ENCODE data around the gene SH3RF3. TPM values are rescaled to one million over a fixed set of nuclear protein-coding genes. Genes with fewer than 3 reads are reported as not detected.
"Not testable (repeated sequence)": the region's sequence is repeated elsewhere in the genome, so short reads cannot be mapped to it uniquely, and the experiment has no call there.

SH3RF3 gene
- total and polyA plus RNA-seq, 9 of the 15 experiments (the other 6 are each of a cell fraction or from before 2014, with no cell fraction given) = 0.02 TPM; not detected in 8

GRCh38 chr2:109162367-109162766 lies 33.4 kb downstream of the SH3RF3 start:
- H3K27me3 ChIP-seq (ENCODE audit: control insufficient read depth in 2 of 2, insufficient read depth in 2 of 2, low read length in 2 of 2) = peaks cover 4 to 25% of the 10 kb centered on the region in 2 experiments; a peak in 4 of 5 replicates
- H3K4me3 ChIP-seq; H4K20me1 ChIP-seq (replicated peaks; ENCODE audit: control insufficient read depth, insufficient read depth, low read length); H3K4me2 ChIP-seq (ENCODE audit: insufficient read depth, low read length); H3K9me1 ChIP-seq (ENCODE audit: control insufficient read depth, insufficient read depth, low read length); H2AFZ ChIP-seq (ENCODE audit: low read depth, low read length); intact Hi-C loops (cut with micrococcal nuclease); BruUV-seq (replicated peaks); H3K27ac ChIP-seq (ENCODE audit: extremely low read depth, low read depth, low read length); H3K9ac ChIP-seq (ENCODE audit: insufficient read depth in 1 of 2, low read depth in 2 of 2, low read length in 2 of 2); in situ Hi-C loops (cut with MboI); H3K4me1 ChIP-seq (replicated peaks in 1 of 2; ENCODE audit: control insufficient read depth in 2 of 2, insufficient read depth in 2 of 2, low read length in 2 of 2); H3K36me3 ChIP-seq (ENCODE audit: control insufficient read depth, insufficient read depth, low read length); ATAC-seq; DNase-seq (ENCODE audit: extremely low read depth in 1 of 4, low spot score in 3 of 4); H3K9me3 ChIP-seq (replicated peaks; ENCODE audit: control insufficient read depth, insufficient read depth, low read depth, low read length); H3K79me2 ChIP-seq (ENCODE audit: control insufficient read depth, insufficient read depth, low read length); CTCF ChIA-PET (ENCODE audit: low intra/inter-chr PET ratio); FAIRE-seq: not testable (repeated sequence)
- 0% methylated on average over 2 of the region's 2 CpGs for WGBS (ENCODE audit: insufficient coverage, low coverage, missing lambda C conversion rate)
- peak; percentile 14 for TF ChIP-seq ZNF146 (CRISPR knock-in tag; IDR thresholded peaks at IDR 0.05; ENCODE audit: unreplicated experiment)
- POLR2A ChIA-PET = interaction anchor here (0.6 kb wide), 1 partner anchor 16 kb away, joined by 4 read pairs; no protein-coding TSS in a partner anchor

DNA sequence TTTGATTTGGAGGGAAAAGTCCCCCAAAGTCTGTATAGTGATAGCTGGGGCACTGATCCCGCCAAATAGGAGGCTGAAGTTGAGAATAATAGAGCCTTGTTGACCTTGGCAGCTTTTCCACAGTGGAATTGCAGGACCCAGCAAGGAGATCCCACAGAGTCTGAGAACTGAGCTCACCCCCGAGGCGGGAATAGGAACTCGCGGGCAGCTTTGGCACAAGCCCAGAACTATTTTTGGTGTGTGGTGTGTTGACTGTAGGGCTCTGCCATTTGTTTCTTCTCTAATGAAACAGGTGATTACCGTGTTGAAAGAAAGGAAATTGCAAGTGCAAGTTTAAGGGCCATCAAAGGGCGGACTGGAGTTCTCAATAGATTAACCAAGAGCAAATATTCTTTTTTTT lies 34.0 kb downstream of the SH3RF3 start:
- ATAC-seq (no peak), FAIRE-seq (no peak), DNase-seq (ENCODE audit: extremely low read depth in 1 of 4, low spot score in 3 of 4) (no peak)
- H3K79me2 ChIP-seq (ENCODE audit: control insufficient read depth, insufficient read depth, low read length) = no peaks in the 10 kb centered on the region
- intact Hi-C loops (cut with micrococcal nuclease) = no loop called here
- peaks cover 2 to 21% of the 10 kb centered on the region in 2 experiments; a peak in 4 of 5 replicates for H3K27me3 ChIP-seq (ENCODE audit: control insufficient read depth in 2 of 2, insufficient read depth in 2 of 2, low read length in 2 of 2)
- no peaks in the 10 kb centered on the region for H3K4me1 ChIP-seq (replicated peaks in 1 of 2; ENCODE audit: control insufficient read depth in 2 of 2, insufficient read depth in 2 of 2, low read length in 2 of 2)
- no peak overlapping the region for H3K9ac ChIP-seq (ENCODE audit: insufficient read depth in 1 of 2, low read depth in 2 of 2, low read length in 2 of 2)
- no peak overlapping the region for H2AFZ ChIP-seq (ENCODE audit: low read depth, low read length)
- ChIA-PET CTCF (ENCODE audit: low intra/inter-chr PET ratio) (no interaction called here), POLR2A (interaction anchor here (0.6 kb wide), 1 partner anchor 17 kb away, joined by 4 read pairs; no protein-coding TSS in a partner anchor)
- no peak overlapping the region for H3K4me3 ChIP-seq
- H4K20me1 ChIP-seq (replicated peaks; ENCODE audit: control insufficient read depth, insufficient read depth, low read length) = no peaks in the 10 kb centered on the region; the same call in 1 of the 2 replicates
- no peaks in the 10 kb centered on the region for H3K36me3 ChIP-seq (ENCODE audit: control insufficient read depth, insufficient read depth, low read length)
- H3K4me2 ChIP-seq (ENCODE audit: insufficient read depth, low read length) = no peak overlapping the region
- no peaks in the 10 kb centered on the region for H3K9me1 ChIP-seq (ENCODE audit: control insufficient read depth, insufficient read depth, low read length)
- H3K27ac ChIP-seq (ENCODE audit: extremely low read depth, low read depth, low read length) = no peak overlapping the region
- in situ Hi-C loops (cut with MboI) = no loop called here
- BruUV-seq (replicated peaks) = no TSS peak
- 2% methylated on average over 7 of the region's 7 CpGs for WGBS (ENCODE audit: insufficient coverage, low coverage, missing lambda C conversion rate)
- H3K9me3 ChIP-seq (replicated peaks; ENCODE audit: control insufficient read depth, insufficient read depth, low read depth, low read length) = no peaks in the 10 kb centered on the region
- no peak for TF ChIP-seq PTBP1 (IDR thresholded peaks at IDR 0.05; ENCODE audit: low read depth, low read length)
- no peak for TF ChIP-seq RBBP5 (IDR thresholded peaks at IDR 0.05; ENCODE audit: borderline replicate concordance, insufficient read depth, low read length, poor library complexity, severe bottlenecking)
- TF ChIP-seq ELF4 (CRISPR knock-in tag; IDR thresholded peaks at IDR 0.05) = no peak
- no peak for TF ChIP-seq STAG1 (CRISPR knock-in tag; IDR thresholded peaks at IDR 0.05; ENCODE audit: borderline replicate concordance)
- no peak for TF ChIP-seq TEAD4 (IDR thresholded peaks at IDR 0.05; ENCODE audit: low read length)
- TF ChIP-seq TEAD4 (CRISPR knock-in tag; IDR thresholded peaks at IDR 0.05; ENCODE audit: borderline replicate concordance) = no peak
- TF ChIP-seq, protein P1, sequence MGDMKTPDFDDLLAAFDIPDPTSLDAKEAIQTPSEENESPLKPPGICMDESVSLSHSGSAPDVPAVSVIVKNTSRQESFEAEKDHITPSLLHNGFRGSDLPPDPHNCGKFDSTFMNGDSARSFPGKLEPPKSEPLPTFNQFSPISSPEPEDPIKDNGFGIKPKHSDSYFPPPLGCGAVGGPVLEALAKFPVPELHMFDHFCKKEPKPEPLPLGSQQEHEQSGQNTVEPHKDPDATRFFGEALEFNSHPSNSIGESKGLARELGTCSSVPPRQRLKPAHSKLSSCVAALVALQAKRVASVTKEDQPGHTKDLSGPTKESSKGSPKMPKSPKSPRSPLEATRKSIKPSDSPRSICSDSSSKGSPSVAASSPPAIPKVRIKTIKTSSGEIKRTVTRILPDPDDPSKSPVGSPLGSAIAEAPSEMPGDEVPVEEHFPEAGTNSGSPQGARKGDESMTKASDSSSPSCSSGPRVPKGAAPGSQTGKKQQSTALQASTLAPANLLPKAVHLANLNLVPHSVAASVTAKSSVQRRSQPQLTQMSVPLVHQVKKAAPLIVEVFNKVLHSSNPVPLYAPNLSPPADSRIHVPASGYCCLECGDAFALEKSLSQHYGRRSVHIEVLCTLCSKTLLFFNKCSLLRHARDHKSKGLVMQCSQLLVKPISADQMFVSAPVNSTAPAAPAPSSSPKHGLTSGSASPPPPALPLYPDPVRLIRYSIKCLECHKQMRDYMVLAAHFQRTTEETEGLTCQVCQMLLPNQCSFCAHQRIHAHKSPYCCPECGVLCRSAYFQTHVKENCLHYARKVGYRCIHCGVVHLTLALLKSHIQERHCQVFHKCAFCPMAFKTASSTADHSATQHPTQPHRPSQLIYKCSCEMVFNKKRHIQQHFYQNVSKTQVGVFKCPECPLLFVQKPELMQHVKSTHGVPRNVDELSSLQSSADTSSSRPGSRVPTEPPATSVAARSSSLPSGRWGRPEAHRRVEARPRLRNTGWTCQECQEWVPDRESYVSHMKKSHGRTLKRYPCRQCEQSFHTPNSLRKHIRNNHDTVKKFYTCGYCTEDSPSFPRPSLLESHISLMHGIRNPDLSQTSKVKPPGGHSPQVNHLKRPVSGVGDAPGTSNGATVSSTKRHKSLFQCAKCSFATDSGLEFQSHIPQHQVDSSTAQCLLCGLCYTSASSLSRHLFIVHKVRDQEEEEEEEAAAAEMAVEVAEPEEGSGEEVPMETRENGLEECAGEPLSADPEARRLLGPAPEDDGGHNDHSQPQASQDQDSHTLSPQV (IDR thresholded peaks at IDR 0.05) = no peak
- TF ChIP-seq, protein P2, sequence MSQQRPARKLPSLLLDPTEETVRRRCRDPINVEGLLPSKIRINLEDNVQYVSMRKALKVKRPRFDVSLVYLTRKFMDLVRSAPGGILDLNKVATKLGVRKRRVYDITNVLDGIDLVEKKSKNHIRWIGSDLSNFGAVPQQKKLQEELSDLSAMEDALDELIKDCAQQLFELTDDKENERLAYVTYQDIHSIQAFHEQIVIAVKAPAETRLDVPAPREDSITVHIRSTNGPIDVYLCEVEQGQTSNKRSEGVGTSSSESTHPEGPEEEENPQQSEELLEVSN (IDR thresholded peaks at IDR 0.05; ENCODE audit: borderline replicate concordance in 1 of 2, extremely low read depth in 1 of 2, insufficient read depth in 1 of 2, insufficient read length in 1 of 2, low read depth in 1 of 2, low read length in 1 of 2, poor library complexity in 1 of 2, severe bottlenecking in 1 of 2) = no peak
